ENCODE data around the gene ASTN2. TPM values are rescaled to one million over a fixed set of nuclear protein-coding genes. Genes with fewer than 3 reads are reported as not detected.

Gene ASTN2
- total RNA-seq, 1 donor from 2014 or later, result 9.7 TPM

Small RNA genes within 50 kb of the gene (small RNA-seq; reads per million reads assigned to genes)
- gene SNORA70C, result not detected
